Erythroblast (primary cell): Measurements from ENCODE around the gene SLAMF1.
"Not testable (repeated sequence)": the region's sequence is repeated elsewhere in the genome, so short reads cannot be mapped to it uniquely, and the experiment has no call there.

Experiments used
- DNase-seq, 2 experiments: peaks; one replicate each; lab custom pipeline; 2025; lab: John Stamatoyannopoulos, UW
- GATA1 ChIP-seq: IDR thresholded peaks from 2 replicates; pipeline ENCODE4 v1.6.1; 2011; ENCODE audit warnings: low read depth, mild to moderate bottlenecking, control low read depth, low read length, moderate library complexity
- POLR2A ChIP-seq: IDR thresholded peaks from 2 replicates; pipeline ENCODE4 v1.6.1; 2011; ENCODE audit warnings: mild to moderate bottlenecking, low read length

SLAMF1 gene

DNA sequence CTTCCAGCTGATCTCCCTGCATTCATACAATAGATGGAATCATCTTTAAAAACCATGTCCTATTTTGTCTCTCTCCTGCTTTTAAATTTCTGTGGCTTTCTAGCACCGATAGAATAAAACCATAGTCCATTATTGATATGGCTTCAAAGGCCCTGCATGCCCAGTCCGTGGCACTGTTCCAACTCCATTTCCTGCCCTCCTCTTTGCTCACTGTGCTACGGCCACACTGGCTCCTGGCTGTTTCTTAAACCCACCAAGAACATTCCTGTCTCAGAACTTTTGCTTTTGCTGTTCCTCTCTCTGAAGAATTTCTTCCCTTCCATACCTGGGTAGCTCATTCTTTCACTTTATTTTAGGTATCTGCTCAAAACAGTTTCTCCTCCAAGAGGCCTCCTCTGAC is 7.2 kb downstream of the SLAMF1 start:
- DNase-seq: no peak

GRCh38 chr1:160638926-160639325 is 7.9 kb downstream of the SLAMF1 start:
- TF ChIP-seq GATA1: no peak
- no peak for TF ChIP-seq POLR2A
- DNase-seq: no peak

More for the DNA sequence above, 7.2 kb downstream of the SLAMF1 start:
- TF ChIP-seq POLR2A (no peak), GATA1 (no peak)

GRCh38 chr1:160638540-160638857 is 8.3 kb downstream of the SLAMF1 start:
- TF ChIP-seq POLR2A: no peak
- TF ChIP-seq GATA1: no peak
- no peak for DNase-seq

DNA sequence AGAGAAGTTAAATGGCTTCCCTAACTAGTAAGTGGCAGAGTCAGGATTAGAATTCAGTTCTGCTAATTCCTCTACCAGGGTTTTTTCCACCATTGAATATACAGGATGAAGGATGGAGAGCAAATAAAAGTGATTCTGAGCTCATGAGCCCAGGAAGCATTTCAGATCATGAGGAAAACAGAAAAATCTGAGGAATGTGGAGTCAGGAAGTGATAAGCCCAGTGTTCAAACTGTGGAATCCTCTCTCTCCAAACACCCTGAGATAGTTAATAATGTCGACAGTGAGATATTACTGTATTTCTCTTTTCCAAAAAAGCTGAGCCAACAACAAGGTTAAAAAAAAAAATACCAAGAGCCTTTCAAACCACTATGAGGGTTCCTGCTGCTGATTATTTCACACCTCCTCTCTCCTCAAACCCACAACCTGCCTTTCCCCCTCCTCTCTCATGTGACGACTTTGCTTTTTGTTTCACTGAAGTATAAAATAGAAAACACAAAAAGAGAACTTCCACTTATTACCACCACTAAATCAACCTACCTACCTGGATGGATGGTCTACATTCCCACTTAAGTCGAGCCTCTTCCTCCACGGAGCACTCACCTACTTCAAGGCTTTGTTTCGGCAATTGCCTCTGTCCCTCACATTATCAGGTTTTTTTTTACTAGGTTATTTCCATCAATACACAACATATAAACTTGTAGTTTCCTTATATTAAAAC is 8.9 kb downstream of the SLAMF1 start:
- no peak for DNase-seq
- TF ChIP-seq GATA1 (no peak), POLR2A (no peak)

DNA sequence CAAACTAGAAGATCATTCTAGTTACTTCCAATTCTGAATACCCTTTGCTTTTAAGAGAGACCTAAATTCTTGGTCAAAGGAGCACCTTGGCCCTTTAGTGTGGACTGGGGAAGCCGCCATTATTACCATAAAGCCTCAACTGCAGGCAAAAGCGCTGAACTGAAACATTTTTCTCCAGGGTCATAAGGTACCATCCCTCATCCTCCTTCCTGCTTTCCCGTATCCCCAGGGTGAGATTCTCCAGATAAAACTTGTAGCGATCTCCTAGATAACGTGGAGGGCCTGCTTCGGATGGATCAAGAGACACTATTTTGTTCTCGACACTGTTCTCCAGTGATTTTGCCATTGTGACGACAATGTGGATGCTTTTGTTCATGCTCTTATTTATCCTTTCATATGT is 9.8 kb downstream of the SLAMF1 start:
- TF ChIP-seq GATA1 (no peak), POLR2A (no peak)
- DNase-seq: no peak

DNA sequence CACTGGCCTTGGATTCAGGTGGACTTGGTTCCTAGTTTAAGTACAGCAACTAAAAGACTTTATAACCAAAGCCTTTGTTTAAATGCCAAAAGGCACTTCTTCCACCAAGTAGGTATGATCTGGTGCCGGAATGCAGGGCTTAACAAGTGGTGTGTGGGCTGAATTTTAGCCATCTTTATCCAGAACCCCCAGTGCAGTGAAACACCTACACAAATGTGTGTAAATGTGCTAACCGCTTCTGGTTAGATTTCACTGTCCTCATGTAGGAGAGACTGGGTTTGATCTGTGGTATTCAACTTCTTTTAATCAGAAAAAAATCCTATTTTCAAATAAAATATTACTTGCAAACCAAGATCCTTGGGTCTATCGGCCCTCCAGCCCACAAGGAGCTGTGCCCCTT is 10.3 kb downstream of the SLAMF1 start:
- TF ChIP-seq POLR2A: no peak
- no peak for TF ChIP-seq GATA1
- no peak for DNase-seq

DNA sequence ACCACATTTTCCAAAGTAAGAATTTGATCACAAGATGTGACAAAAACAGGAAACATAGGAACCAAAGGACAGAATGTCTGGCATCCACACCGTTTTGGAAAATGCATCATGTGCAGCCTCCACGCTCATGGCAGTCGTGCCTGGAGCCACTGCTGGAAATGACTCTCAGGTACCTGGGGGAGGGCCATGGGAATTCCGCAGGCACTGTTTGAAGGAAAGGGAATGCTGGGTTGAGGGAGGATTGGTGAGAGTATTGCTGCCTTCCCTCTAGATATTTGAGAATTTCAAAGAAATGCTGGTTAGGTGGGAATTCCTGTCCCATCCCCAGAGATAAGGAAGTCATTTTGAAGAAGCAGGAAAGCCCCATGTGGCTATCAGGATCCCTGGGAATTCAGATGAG is 10.8 kb downstream of the SLAMF1 start:
- no peak for TF ChIP-seq GATA1
- TF ChIP-seq POLR2A: no peak
- no peak for DNase-seq

GRCh38 chr1:160634543-160635491 is 12.0 kb downstream of the SLAMF1 start:
- DNase-seq: no peak
- TF ChIP-seq POLR2A: no peak
- no peak for TF ChIP-seq GATA1

DNA sequence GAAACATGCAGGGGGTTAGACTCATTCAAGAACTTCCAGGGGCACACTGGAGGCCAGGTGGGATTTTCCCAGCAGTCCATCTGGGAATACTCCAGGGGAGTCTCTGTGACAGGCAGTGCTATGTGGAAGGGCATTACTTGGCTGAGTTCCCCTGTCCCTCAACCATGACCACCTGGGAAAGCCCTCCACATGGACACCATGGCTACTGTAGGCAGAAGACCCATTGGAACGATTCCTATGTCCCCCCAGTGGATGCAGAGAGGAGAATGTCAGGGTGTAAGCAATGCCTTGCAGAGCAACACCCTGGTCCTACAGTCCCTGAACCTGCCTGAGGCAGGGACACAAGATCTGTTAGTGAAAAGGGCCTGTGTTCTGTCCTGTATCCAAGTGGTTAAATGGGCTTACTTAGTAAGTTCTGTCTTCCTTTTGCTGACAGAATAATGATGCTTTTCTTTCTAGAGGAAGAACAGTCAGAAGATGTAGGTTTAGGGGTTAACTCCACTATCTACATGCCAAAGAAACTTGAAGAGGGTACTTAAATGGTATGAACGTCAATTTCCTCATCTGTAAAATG is 13.4 kb downstream of the SLAMF1 start:
- no peak for DNase-seq
- TF ChIP-seq GATA1 (no peak), POLR2A (no peak)

GRCh38 chr1:160631983-160632625 is 14.7 kb downstream of the SLAMF1 start:
- DNase-seq: no peak
- TF ChIP-seq POLR2A (no peak), GATA1 (no peak)

DNA sequence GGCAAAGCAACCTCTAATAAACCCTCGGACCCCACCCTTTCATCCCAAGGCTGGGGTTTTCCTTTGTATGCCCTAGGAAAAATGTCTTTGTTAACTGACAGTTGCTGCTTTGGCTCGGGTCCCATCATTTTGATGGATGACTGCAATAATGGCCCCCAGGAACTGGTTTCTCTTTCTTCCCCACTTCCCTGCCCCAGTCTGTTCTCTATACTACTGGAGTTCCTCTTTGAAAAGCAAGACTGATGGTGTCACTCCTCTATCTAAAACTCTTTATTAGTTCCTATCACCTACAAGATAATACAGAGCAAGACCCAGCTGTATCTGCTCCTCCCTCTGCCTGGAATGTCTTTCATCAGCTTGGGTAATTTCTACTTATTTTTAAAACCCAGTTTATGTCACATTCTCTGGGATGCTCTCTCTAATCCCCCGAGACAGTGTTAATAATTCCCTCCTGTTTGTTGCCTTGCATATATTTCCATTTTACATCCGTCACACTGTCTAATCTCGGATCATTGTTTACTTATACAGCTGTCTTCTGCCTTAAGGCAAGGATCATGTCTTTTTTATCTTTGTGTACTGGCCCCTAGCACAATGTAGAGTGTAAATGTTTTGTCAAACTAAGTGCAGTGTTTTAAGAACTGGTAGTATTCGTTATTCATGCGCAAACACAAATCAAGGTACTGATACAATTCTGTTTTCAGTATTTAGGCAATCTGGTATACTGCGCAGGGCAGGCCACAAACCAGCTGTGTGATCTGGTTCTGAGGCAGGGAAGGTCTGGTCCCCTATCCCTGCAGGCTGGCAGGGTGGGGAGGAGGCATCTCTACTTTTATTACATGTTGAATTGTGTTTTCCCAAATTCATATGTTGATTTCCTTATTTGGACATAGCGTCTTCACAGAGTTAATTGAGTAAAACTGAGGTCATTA is 16.1 kb downstream of the SLAMF1 start:
- no peak for TF ChIP-seq GATA1
- TF ChIP-seq POLR2A: no peak
- no peak for DNase-seq

- DNase-seq: no peak
- TF ChIP-seq GATA1 (no peak), POLR2A (no peak)
Observed at GRCh38 chr1:160629286-160630210, 17.3 kb downstream of the SLAMF1 start.

GRCh38 chr1:160628799-160629263 is 18.0 kb downstream of the SLAMF1 start:
- TF ChIP-seq POLR2A (no peak), GATA1 (no peak)
- no peak for DNase-seq

- not testable (repeated sequence) for DNase-seq
Observed at GRCh38 chr1:160627677-160628289, 19.1 kb downstream of the SLAMF1 start.
